Fibroblast of skin of back (primary cell): ENCODE data around the gene NETO2. TPM values are rescaled to one million over a fixed set of nuclear protein-coding genes. Genes with fewer than 3 reads are reported as not detected.
"Not testable (repeated sequence)": the region's sequence is repeated elsewhere in the genome, so short reads cannot be mapped to it uniquely, and the experiment has no call there.

Experiments used
- DNase-seq: peaks from one replicate; pipeline ENCODE4 v3.0.0-alpha.2; 2013
- polyA plus RNA-seq, 2 experiments: library from polyadenylated mRNA; unstranded; fragments of 120-200 nt; gene quantifications; one replicate each; pipeline ENCODE4 v1.2.1, GENCODE V29; 2013; ENCODE audit not compliant: insufficient read length in 2 of 2

Gene NETO2, protein sequence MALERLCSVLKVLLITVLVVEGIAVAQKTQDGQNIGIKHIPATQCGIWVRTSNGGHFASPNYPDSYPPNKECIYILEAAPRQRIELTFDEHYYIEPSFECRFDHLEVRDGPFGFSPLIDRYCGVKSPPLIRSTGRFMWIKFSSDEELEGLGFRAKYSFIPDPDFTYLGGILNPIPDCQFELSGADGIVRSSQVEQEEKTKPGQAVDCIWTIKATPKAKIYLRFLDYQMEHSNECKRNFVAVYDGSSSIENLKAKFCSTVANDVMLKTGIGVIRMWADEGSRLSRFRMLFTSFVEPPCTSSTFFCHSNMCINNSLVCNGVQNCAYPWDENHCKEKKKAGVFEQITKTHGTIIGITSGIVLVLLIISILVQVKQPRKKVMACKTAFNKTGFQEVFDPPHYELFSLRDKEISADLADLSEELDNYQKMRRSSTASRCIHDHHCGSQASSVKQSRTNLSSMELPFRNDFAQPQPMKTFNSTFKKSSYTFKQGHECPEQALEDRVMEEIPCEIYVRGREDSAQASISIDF
- polyA plus RNA-seq (2013, experiment 1 of 2; ENCODE audit: insufficient read length) = 63.4 TPM
- 24.9 TPM for polyA plus RNA-seq (2013, experiment 2 of 2; ENCODE audit: insufficient read length)

- peak; percentile 62 for DNase-seq
Observed at GRCh38 chr16:47143677-47144558, at the start of gene NETO2. NETO2 (minus strand) TSS chr16:47143945; CDS start chr16:47143612, 333 bp downstream.

- DNase-seq = no peak
Observed at GRCh38 chr16:47182318-47182717, 38.6 kb upstream of the NETO2 start.

GRCh38 chr16:47181066-47181465 is 37.3 kb upstream of the NETO2 start:
- DNase-seq = not testable (repeated sequence)

GRCh38 chr16:47180073-47180472 is 36.3 kb upstream of the NETO2 start:
- no peak for DNase-seq

DNA sequence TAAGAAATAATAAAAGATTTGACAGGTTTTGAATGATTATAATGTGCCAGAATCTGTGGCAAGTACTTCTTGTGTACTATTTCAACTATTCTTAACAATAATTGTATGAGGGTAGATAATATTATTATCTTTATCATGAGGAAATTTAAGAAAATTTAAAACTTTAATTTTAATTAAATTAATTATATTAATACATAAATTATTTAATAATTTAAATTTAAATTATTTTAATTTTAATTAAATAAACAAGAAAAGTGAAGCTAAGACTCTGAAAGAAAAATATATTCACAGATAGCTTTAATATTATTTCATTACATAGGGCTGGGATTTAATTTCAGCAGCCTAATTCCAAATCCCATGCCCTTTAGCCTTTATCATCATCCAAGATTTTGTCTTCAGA is 31.4 kb upstream of the NETO2 start:
- no peak for DNase-seq

- no peak for DNase-seq
Observed at GRCh38 chr16:47162670-47163420, 19.1 kb upstream of the NETO2 start.

DNA sequence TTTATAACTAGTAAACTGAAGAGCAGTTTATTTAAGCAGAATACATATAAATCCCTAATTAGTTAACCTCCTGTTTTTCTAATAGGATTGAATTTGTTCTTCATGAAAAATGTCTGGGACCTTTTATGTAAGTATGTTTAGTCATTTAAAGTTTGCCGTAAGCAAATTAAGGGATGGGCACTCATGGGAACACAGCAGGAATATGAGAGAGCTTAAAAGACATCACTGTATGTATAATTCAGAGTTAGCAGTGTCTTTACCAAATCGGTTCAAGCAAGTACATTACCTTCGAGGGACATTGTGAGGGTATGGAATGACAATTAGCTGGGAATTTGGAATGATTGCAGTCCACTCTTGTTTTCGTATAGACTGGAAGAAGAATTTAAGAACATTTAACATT is 17.7 kb upstream of the NETO2 start:
- no peak for DNase-seq

- no peak for DNase-seq
Observed at GRCh38 chr16:47160422-47160821, 16.7 kb upstream of the NETO2 start.

DNA sequence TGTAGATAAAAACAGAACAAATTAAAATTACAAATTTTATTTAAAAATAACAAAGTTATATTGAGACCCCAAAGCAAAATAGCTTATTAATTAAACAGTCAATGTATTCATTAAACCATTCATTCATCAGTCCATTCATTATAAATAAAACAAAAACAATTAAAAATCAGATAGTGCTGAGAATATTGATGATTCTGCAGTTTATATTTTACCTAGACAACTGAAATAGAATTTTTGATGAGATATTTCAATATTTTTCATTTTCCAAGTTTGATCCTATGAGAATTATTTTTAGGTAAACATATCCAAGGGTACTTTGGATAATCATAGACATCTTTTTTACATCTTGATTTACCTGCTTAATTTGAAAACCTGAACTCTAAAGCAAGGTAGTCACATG is 15.2 kb upstream of the NETO2 start:
- DNase-seq = no peak

DNA sequence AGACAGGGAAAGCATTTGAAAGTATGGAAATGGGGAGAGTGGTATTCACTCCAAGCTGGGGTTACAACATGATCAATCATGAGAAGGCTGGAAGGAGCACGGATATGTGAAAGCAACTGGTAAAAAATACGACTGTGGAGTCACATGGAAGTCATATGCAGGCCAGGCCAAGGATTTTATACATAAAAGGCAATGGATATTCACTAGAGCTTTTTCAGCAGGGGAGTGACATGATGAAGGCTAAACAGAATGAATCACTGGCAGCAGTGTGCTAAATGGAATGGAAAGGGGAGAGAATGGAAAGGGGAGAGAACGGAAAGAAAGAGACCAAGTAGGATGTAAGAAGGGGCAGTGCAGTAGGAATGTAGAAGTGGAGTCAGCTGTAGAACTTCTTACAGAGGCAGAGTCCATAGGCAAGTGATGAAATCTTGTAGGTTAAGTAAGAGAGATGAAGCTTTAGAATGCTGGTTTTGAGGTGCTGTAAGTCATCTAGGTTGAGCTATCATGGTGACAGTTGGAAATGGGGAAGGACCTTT is 13.0 kb upstream of the NETO2 start:
- peak; percentile 42 for DNase-seq

- DNase-seq = not testable (repeated sequence)
Observed at GRCh38 chr16:47152501-47152900, 8.8 kb upstream of the NETO2 start.

DNA sequence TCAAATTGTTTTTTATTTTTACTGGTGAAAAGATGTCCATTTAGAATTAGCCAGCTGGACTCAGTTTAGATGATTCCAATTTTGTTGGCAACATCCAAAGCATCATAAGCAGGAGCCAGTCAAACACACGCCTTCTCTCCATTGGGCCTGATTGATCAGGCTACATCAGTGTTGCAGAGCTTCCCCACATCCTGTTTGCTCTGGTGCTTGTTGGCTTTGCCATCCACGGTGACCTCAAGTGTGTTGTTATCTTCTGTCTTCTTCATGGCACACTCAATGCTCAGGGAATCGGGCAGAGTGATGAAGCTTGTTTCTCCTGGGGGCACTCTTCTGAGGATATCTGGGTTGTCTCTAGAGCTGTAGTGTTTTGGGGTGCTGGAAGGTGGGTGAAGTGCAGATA is 6.3 kb upstream of the NETO2 start:
- no peak for DNase-seq

DNA sequence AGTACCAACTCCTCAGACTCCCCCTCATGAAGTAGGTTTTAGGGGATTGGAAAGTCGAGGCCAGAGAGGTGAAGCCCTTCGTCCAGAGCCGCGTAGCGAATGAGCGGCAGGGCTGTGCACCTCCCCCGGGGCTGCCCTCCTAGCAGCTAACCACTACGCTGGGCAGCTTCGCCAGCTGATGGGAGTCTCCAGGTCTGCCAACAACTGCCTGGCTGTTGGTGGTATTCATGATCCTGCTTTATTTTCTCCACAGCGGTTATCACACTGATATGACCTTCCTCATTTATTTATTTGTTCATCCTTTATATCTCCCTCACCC is 773 bp upstream of the NETO2 start:
- DNase-seq = no peak

DNA sequence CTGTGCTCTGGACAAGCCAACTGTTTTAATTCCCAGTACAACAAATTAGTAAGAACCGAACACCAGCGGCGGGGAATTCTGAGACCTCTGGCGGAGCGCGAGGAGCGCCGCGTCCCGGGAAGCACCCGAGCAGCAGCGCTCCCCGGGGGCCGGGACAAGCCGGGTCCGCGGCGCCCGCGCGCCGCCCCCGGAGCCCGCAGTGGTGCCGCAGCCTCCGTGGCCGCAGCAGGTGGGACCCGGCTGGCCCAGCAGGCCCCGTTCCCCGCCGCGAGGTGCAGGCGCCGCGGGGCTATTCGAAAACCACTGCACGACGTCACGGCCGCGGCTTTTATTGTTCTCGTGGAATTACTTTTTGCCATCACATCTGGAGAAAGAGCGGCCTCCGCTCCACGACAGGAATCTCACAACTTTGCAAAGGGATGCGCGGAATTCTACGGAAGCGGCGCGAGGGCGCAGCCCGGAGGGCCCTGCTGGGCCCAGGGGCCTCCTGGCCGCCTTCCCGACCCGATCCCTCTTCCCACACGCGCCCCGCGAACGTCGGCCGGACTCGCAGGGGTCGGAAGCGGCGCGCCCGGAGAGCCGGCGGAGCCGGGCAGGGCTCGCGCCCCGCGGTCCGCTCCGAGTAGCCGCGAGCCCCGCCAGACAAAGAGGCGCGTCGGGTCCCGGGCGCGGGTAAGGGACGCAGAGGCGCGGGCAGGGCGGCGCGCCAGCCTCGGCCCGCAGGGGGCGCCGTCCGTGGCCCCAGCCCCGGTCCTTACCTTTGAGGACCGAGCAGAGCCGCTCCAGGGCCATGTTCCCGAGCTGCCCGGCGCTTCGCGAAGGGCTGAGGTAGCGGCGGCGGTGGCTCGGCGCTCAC is 696 bp downstream of the NETO2 start:
- peak; percentile 78 for DNase-seq

GRCh38 chr16:47142486-47142820 is 1.3 kb downstream of the NETO2 start:
- peak; percentile 22 for DNase-seq

DNA sequence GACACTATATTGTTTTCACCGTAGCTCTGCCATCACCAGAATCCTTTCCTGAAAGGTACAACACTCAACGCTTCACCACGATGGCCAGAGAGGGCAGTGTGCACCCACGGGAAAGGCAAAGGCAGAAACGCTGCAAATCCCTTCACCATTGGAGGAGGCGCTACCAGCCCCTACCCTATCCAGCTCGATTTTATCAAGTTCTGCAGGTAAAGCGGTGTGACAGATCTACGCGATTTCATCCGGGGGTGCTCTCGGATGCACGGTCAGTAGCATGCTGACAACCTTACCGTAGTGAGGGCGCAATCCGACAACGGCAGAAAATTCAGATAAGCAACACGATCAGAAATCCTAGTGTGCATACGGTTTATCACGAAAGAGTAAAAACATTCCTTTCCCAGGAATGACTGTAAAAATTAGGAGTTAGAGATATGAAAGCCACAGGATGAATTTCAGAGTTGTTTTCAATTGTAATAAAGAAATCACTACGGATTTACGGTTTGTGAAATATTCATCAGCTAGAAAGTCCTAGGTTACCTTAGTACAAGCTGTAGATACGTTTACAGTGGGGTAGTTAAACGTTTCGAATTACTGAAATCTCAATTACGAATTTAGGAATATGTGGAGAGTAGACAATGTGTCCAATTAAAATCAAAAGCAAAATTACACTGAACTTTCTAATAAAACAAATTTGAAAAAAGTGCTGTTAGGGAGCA is 1.8 kb downstream of the NETO2 start:
- DNase-seq = peak; percentile 83

- DNase-seq = no peak
Observed at GRCh38 chr16:47140686-47141085, 3.1 kb downstream of the NETO2 start.

DNA sequence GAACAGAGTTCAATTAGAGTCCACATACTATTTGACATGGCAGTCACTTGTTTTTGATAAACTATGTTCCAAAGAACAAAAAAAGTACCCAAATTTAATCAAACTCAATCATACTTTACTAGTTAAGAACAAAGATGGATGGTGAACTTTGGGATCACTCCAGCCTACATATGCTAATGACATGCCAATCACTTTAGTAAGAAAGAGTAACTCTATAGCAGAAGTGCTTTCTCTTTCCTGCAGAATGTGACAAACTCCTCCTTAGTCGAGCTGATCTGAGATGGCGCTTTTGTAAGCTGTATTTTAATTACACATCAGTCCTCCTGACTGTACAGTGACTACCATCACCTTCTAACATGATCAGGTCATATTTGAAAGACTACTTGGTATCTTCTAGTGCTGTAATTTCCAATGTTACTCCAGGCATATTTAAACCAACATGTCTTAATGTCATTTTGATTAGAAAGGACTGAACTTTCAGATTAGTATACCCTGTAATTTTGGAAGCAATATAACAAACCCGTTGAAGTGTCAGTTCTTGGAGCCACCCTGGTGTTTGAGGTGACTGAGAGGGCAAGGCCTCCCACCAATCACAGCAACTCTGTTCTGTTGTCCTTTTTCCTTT is 4.1 kb downstream of the NETO2 start:
- DNase-seq = peak; percentile 15

DNA sequence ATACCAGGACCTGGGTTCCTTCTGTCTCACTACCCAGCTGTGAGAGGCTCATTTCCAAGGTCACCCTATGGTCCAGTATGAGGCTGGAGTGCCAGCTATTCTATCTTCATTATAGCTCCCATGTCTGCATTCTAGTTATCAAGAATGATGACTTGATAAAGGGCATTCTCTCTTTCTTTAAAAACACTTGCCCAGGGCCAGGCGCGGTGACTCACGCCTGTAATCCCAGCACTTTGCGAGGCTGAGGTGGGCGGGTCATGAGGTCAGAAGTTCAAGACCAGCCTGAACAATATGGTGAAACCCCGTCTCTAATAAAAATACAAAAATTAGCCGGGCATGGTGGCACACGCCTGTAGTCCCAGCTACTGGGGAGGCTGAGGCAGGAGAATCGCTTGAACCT is 5.8 kb downstream of the NETO2 start:
- not testable (repeated sequence) for DNase-seq
